ENCODE measurements around the gene CPN1.

CPN1 gene

GRCh38 chr10:100076750-100077149 lies 4.9 kb downstream of the CPN1 start:
- DNase-seq (ENCODE audit: low spot score) = no peak

GRCh38 chr10:100075426-100076220 lies 6.0 kb downstream of the CPN1 start:
- no peak for DNase-seq (ENCODE audit: low spot score)

GRCh38 chr10:100072514-100072913 lies 9.2 kb downstream of the CPN1 start:
- DNase-seq (ENCODE audit: low spot score) = no peak

DNA sequence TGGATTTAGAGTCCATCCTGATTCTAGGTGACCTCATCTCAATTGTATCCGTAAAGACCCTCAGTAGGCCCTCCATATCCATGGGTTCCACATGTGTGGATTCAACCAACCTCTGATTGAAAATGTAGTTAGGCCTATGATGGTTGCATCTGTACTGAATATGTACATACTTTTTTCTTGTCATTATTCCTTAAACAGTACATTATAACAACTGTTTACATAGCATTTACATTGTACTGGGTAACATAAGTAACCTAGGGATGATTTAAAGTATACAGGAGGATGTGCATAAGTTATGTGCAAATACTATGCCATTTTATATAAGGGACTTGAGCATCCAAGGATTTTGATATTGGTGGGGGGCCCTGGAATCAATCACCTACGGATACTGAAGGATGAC lies 10.1 kb downstream of the CPN1 start:
- DNase-seq (ENCODE audit: low spot score) = no peak

DNA sequence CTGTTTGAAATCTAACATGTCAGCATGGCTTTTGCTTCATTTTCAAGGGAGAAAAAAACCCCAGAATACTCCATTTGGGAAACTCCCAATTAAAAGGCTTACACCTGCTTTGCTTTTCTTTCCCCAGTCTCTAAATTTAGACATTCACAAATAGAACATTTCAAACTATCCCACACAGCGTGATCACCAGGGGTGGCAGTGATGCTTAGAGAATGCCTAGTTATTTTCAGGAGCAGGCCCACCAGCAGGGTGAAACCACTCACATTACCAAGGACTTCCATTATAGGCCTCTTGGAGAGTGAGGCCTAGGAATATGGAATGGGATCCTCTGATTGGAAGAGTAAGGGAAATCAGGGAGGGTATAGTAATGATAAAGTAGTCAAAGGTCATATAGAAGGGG lies 14.2 kb downstream of the CPN1 start:
- no peak for DNase-seq (ENCODE audit: low spot score)

DNA sequence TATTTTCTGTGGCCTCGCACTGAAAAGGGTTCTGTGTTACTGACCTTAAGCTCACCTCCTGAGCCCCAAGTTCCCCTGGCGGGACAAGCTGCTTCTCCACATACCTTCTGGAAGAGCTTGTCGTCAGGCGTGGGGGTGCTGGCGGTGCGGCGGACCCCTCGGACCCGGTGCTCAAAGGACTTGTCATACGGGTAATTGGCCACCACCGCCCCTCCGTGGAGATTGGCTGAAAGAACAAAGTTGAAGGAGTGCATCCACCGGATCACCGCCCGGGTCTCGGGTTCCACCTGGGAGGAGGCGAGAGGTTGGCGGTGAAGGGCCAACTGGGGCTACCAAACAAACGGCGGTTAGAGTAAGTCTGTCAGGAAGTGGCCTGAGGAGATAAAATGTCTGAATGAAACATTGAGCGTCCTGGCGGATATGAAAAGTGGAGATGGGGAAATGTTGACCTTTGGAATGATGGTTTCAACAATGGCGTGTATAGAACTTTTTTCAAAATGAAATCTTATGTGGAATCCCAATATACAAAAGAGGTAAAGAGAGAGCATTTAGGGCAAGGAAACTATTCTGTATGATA lies 16.5 kb downstream of the CPN1 start:
- no peak for DNase-seq (ENCODE audit: low spot score)

DNA sequence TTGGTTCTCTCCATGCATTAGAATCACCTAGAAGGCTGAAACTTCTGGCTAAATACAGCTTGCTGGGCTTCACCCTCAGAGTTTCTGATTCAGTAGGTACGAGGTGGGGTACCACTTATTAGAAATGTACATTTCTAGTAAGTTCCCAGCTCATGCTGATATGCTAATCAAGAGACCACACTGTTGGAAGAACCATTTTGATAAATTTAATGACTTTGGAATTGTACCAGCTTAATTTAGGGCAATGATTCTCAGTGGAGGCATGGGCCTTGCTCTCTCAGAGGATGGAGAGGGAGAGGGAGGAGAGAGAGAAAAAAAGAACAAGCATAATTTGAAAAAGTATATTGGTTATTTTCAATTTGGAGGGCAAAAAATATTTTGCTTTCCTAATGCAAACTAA lies 20.3 kb downstream of the CPN1 start:
- no peak for DNase-seq (ENCODE audit: low spot score)

GRCh38 chr10:100057948-100058347 lies 23.7 kb downstream of the CPN1 start:
- no peak for DNase-seq (ENCODE audit: low spot score)

GRCh38 chr10:100053686-100054460 lies 27.8 kb downstream of the CPN1 start:
- no peak for DNase-seq (ENCODE audit: low spot score)

- peak; percentile 82 for DNase-seq (ENCODE audit: low spot score)
These were observed 35.6 kb downstream of the CPN1 start for GRCh38 chr10:100046021-100046486.

DNA sequence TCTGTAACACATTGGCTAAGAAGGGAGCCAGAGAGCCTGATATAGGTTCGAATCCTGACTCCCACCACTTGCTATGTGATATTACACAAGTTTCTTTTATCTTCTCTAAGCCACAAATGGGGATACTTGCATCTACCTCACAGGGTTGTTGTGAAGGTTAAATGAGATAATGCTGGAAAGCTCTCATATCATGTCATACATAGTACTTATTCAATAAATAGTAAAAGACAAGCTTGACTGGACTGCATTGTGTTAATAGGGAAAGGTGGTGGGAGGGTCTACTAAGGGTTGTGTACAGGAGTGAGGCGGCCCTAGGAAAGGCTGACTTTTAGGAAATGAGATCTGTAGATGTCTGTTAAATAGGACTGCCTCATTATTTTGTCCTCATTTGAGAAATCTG lies 36.1 kb downstream of the CPN1 start:
- DNase-seq (ENCODE audit: low spot score) = no peak

DNA sequence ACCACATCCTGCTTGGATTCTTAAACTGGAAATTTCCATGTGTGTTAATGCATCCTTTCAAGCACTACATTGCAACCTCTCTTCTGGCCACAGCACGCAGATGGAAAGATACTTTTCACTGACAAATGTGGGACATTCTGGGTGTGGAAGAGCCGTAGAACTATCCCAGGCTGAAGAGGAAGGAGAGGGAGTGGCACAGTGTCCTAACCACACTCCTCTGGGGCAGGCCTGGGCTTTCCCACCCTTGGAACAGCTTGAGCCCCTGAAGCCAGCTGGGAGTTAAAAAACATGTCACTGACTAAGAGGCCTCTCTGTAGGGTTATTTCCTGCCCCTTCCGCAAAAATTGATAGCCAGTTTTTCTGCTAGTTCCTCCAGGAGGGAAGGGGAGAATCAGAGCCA lies 37.9 kb downstream of the CPN1 start:
- no peak for DNase-seq (ENCODE audit: low spot score)

GRCh38 chr10:100043344-100043743 lies 38.3 kb downstream of the CPN1 start:
- peak; percentile 55 for DNase-seq (ENCODE audit: low spot score)

DNA sequence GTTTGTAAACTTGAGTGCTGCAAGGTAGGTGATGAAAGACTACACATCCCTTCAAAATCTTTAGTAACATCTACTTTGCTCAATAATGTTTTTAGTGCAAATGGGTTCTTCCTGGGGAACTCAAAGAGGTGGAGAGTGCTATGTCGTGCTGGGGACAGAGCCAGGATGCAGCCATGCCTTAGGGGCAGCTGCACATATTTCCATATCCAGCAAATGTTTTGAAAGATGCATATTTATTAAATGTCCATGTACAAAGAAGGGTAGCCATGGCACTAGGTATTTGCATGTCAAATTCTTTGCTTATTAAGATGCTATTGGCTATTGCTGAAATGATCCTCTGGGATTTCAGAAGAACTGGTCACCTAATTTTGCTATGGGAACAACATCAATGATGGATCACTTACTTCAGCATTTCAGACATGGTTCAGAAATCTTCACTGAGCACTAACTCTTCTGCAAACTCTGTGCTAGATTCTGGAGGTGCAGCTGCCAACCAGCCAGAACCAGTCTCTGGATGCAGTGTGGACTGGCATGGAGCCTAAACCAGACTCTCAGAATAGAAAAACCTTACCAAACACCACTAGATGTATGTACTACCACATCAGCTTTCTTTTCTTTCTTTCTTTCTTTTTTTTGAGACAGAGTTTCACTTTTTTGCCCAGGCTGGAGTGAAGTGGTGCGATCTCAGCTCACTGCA lies 40.2 kb downstream of the CPN1 start:
- DNase-seq (ENCODE audit: low spot score) = no peak

DNA sequence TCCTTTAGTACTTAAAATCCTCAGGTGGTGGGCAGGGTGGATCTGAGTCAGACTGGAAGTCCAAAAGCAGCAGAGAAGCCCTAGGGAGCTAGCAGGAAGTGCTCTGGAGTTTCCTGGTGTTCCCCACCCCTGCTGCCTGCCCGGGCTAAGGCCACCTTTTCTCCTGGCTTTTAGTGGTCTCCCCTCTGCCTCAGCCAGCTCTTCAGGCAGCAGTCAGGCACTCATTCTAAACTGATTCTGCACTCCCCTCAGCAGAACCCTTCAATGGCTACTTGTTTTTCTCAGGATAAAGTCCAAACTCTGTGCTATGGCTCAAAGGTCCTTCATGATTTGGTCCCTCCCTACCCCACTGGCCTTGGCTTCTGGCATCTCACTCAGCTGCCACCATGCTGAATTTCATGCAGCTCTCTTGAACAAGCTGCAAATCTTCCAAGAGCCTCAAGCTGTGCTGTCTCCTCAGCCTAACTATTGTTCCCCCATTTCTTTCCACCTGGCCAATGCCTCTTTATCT lies 43.1 kb downstream of the CPN1 start:
- DNase-seq (ENCODE audit: low spot score) = no peak

GRCh38 chr10:100037758-100038315 lies 43.8 kb downstream of the CPN1 start:
- DNase-seq (ENCODE audit: low spot score) = peak; percentile 35

- no peak for DNase-seq (ENCODE audit: low spot score)
These were observed 44.8 kb downstream of the CPN1 start for GRCh38 chr10:100036850-100037249.

DNA sequence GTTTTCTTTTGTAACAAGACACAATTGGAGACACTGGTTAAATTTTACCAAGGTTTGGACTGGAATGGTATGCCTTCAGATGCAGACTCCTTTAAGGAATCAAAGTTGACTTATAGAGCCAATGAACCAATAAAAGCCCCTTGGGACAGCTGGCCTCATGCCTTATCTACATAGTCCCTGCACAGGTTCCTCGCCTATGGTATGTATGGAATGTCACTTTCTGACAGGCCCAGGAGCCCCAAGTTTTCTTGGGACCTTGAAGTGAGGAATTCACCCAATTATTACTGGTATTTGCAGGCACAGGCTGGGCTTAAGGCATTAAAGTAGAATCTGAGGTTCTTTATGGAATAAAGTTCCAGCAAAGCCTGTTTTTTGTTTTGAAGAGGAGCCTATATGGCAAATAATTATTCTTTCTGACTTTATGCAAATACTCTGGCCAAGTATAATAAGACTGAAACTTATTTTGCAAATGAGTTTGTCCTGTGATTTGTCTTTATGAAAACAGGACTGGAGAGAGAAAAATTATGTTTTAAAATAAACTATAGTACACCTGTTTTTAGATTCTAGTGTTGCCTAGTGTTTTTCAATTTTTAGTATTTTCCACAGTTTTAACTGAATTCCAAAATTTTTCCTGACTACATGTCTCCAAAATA lies 47.8 kb downstream of the CPN1 start:
- DNase-seq (ENCODE audit: low spot score) = no peak

- no peak for DNase-seq (ENCODE audit: low spot score)
These were observed 54.3 kb downstream of the CPN1 start for GRCh38 chr10:100027416-100027815.

- DNase-seq (ENCODE audit: low spot score) = no peak
These were observed 56.1 kb downstream of the CPN1 start for GRCh38 chr10:100025576-100025975.

- DNase-seq (ENCODE audit: low spot score) = no peak
These were observed 56.9 kb downstream of the CPN1 start for GRCh38 chr10:100024748-100025147.
